Measurements from ENCODE around the gene ARIH1. TPM values are rescaled to one million over a fixed set of nuclear protein-coding genes. Genes with fewer than 3 reads are reported as not detected.
A peak's percentile ranks its signal among the peaks of the same experiment; 100 is the strongest.
"Not testable (repeated sequence)": the region's sequence is repeated elsewhere in the genome, so short reads cannot be mapped to it uniquely, and the experiment has no call there.

ARIH1 gene
- total RNA-seq, 2 experiments from 2014 or later: 152 to 160 TPM

GRCh38 chr15:72475674-72476073, 1.5 kb downstream of the ARIH1 start:
- H3K9me3 Mint-ChIP-seq: no peaks in the 10 kb centered on the region
- H3K27me3 Mint-ChIP-seq: no peaks in the 10 kb centered on the region
- no peak for DNase-seq
- H3K36me3 Mint-ChIP-seq: peaks cover 46% of the 10 kb centered on the region
- peaks cover 48% of the 10 kb centered on the region for H3K4me1 Mint-ChIP-seq
- H3K27ac Mint-ChIP-seq: peak overlapping the region; percentile 96
- peak overlapping the region; percentile 97 for H3K4me3 Mint-ChIP-seq

- not testable (repeated sequence) for H3K9me3 Mint-ChIP-seq, H3K27me3 Mint-ChIP-seq, DNase-seq
- peak overlapping the region; percentile 97 for H3K4me3 Mint-ChIP-seq
- peaks cover 50% of the 10 kb centered on the region for H3K36me3 Mint-ChIP-seq
- peak overlapping the region; percentile 82 for H3K27ac Mint-ChIP-seq
- H3K4me1 Mint-ChIP-seq: peaks cover 53% of the 10 kb centered on the region
Observed at GRCh38 chr15:72476330-72476729, 2.2 kb downstream of the ARIH1 start.

- no peak for DNase-seq
- H3K27ac Mint-ChIP-seq: peak overlapping the region; percentile 4
- H3K4me3 Mint-ChIP-seq: no peak overlapping the region
- H3K9me3 Mint-ChIP-seq: no peaks in the 10 kb centered on the region
- peaks cover 59% of the 10 kb centered on the region for H3K36me3 Mint-ChIP-seq
- H3K27me3 Mint-ChIP-seq: no peaks in the 10 kb centered on the region
- H3K4me1 Mint-ChIP-seq: peaks cover 60% of the 10 kb centered on the region
Observed at GRCh38 chr15:72481015-72481659, 7.0 kb downstream of the ARIH1 start.

- H3K4me1 Mint-ChIP-seq: peaks cover 55% of the 10 kb centered on the region
- no peak for DNase-seq
- peaks cover 47% of the 10 kb centered on the region for H3K36me3 Mint-ChIP-seq
- no peaks in the 10 kb centered on the region for H3K27me3 Mint-ChIP-seq
- no peak overlapping the region for H3K4me3 Mint-ChIP-seq
- H3K27ac Mint-ChIP-seq: peak overlapping the region; percentile 1
- H3K9me3 Mint-ChIP-seq: no peaks in the 10 kb centered on the region
Observed at GRCh38 chr15:72482275-72482674, 8.1 kb downstream of the ARIH1 start.

- H3K27me3 Mint-ChIP-seq: no peaks in the 10 kb centered on the region
- H3K4me3 Mint-ChIP-seq: no peak overlapping the region
- H3K9me3 Mint-ChIP-seq: no peaks in the 10 kb centered on the region
- no peak for DNase-seq
- peaks cover 45% of the 10 kb centered on the region for H3K36me3 Mint-ChIP-seq
- no peak overlapping the region for H3K27ac Mint-ChIP-seq
- peaks cover 57% of the 10 kb centered on the region for H3K4me1 Mint-ChIP-seq
Observed at GRCh38 chr15:72483279-72483678, 9.1 kb downstream of the ARIH1 start.

GRCh38 chr15:72486144-72486543, 12.0 kb downstream of the ARIH1 start:
- no peak for DNase-seq
- Mint-ChIP-seq H3K36me3 (peaks cover 28% of the 10 kb centered on the region), H3K9me3 (no peaks in the 10 kb centered on the region), H3K27ac (no peak overlapping the region), H3K4me3 (no peak overlapping the region), H3K27me3 (no peaks in the 10 kb centered on the region), H3K4me1 (peaks cover 59% of the 10 kb centered on the region)

- Mint-ChIP-seq H3K9me3 (no peaks in the 10 kb centered on the region), H3K27ac (no peak overlapping the region), H3K4me1 (peaks cover 58% of the 10 kb centered on the region), H3K27me3 (no peaks in the 10 kb centered on the region), H3K36me3 (peaks cover 27% of the 10 kb centered on the region), H3K4me3 (no peak overlapping the region)
- no peak for DNase-seq
Observed at GRCh38 chr15:72487070-72487797, 13.1 kb downstream of the ARIH1 start.

- Mint-ChIP-seq H3K4me1 (peaks cover 62% of the 10 kb centered on the region), H3K9me3 (no peaks in the 10 kb centered on the region)
Observed at GRCh38 chr15:72488558-72488957, 14.4 kb downstream of the ARIH1 start.

GRCh38 chr15:72489943-72490554, 15.9 kb downstream of the ARIH1 start:
- Mint-ChIP-seq H3K4me1 (peaks cover 63% of the 10 kb centered on the region), H3K9me3 (no peaks in the 10 kb centered on the region), H3K27ac (no peak overlapping the region), H3K27me3 (no peaks in the 10 kb centered on the region), H3K36me3 (peaks cover 19% of the 10 kb centered on the region), H3K4me3 (no peak overlapping the region)
- DNase-seq: no peak

More at GRCh38 chr15:72488558-72488957, 14.4 kb downstream of the ARIH1 start:
- H3K4me3 Mint-ChIP-seq: peak overlapping the region; percentile 29
- no peak overlapping the region for H3K27ac Mint-ChIP-seq
- H3K27me3 Mint-ChIP-seq: no peaks in the 10 kb centered on the region
- DNase-seq: no peak
- H3K36me3 Mint-ChIP-seq: peaks cover 25% of the 10 kb centered on the region

GRCh38 chr15:72491768-72492167, 17.6 kb downstream of the ARIH1 start:
- no peaks in the 10 kb centered on the region for H3K27me3 Mint-ChIP-seq
- no peak for DNase-seq
- H3K9me3 Mint-ChIP-seq: no peaks in the 10 kb centered on the region
- H3K27ac Mint-ChIP-seq: no peak overlapping the region
- H3K4me3 Mint-ChIP-seq: no peak overlapping the region
- H3K4me1 Mint-ChIP-seq: peaks cover 61% of the 10 kb centered on the region
- H3K36me3 Mint-ChIP-seq: peaks cover 15% of the 10 kb centered on the region

GRCh38 chr15:72492733-72493132, 18.6 kb downstream of the ARIH1 start:
- H3K27ac Mint-ChIP-seq: no peak overlapping the region
- no peak overlapping the region for H3K4me3 Mint-ChIP-seq
- peaks cover 11% of the 10 kb centered on the region for H3K36me3 Mint-ChIP-seq
- no peak for DNase-seq
- H3K27me3 Mint-ChIP-seq: no peaks in the 10 kb centered on the region
- H3K9me3 Mint-ChIP-seq: no peaks in the 10 kb centered on the region
- peaks cover 62% of the 10 kb centered on the region for H3K4me1 Mint-ChIP-seq

- Mint-ChIP-seq H3K4me3 (no peak overlapping the region), H3K36me3 (peaks cover 9% of the 10 kb centered on the region), H3K4me1 (peaks cover 61% of the 10 kb centered on the region), H3K27ac (no peak overlapping the region), H3K9me3 (no peaks in the 10 kb centered on the region), H3K27me3 (no peaks in the 10 kb centered on the region)
- no peak for DNase-seq
Observed at GRCh38 chr15:72493220-72493619, 19.1 kb downstream of the ARIH1 start.

GRCh38 chr15:72495007-72495406, 20.9 kb downstream of the ARIH1 start:
- Mint-ChIP-seq H3K36me3 (peaks cover 17% of the 10 kb centered on the region), H3K4me1 (peaks cover 50% of the 10 kb centered on the region), H3K4me3 (no peak overlapping the region), H3K9me3 (no peaks in the 10 kb centered on the region), H3K27ac (peak overlapping the region; percentile 3), H3K27me3 (no peaks in the 10 kb centered on the region)
- no peak for DNase-seq

GRCh38 chr15:72496783-72497182, 22.7 kb downstream of the ARIH1 start:
- Mint-ChIP-seq H3K27ac (no peak overlapping the region), H3K4me3 (no peak overlapping the region), H3K4me1 (peaks cover 41% of the 10 kb centered on the region), H3K27me3 (no peaks in the 10 kb centered on the region), H3K36me3 (peaks cover 11% of the 10 kb centered on the region), H3K9me3 (no peaks in the 10 kb centered on the region)
- DNase-seq: no peak

GRCh38 chr15:72497402-72497801, 23.3 kb downstream of the ARIH1 start:
- Mint-ChIP-seq H3K9me3 (no peaks in the 10 kb centered on the region), H3K27me3 (no peaks in the 10 kb centered on the region), H3K4me3 (no peak overlapping the region), H3K36me3 (peaks cover 10% of the 10 kb centered on the region), H3K27ac (peak overlapping the region; percentile 19), H3K4me1 (peaks cover 45% of the 10 kb centered on the region)
- DNase-seq: no peak

All from activated naive CD8-positive, alpha-beta T cell treated with anti-CD3 and anti-CD28 coated beads for 36 hours (primary cell).